Liver (tissue), 9 donors: ENCODE measurements around the gene SPEG. TPM values are rescaled to one million over a fixed set of nuclear protein-coding genes. Genes with fewer than 3 reads are reported as not detected.

Source experiments
- DNase-seq: peaks from one replicate; pipeline ENCODE4 v3.0.0-alpha.2; 2017; ENCODE audit warnings: low spot score
- H3K27ac ChIP-seq, 2 donors: one replicate each; pipeline ENCODE4 v1.7.0; 2013; ENCODE audit warnings: inconsistent platforms in 2 of 2, low read length in 2 of 2, control low read depth in 1 of 2, low read depth in 1 of 2, mild to moderate bottlenecking in 1 of 2
- H3K27me3 ChIP-seq, 4 donors: one replicate each; pipeline versions ENCODE4 v1.6.1 to v1.7.0; 2013; ENCODE audit warnings: low read length in 3 of 4, inconsistent platforms in 1 of 4, mild to moderate bottlenecking in 1 of 4, moderate library complexity in 1 of 4; ENCODE audit not compliant: control insufficient read depth in 4 of 4, insufficient read depth in 4 of 4
- H3K36me3 ChIP-seq, 4 donors: one replicate each; pipeline versions ENCODE4 v1.6.1 to v1.7.0; 2013; ENCODE audit warnings: low read length in 3 of 4, mild to moderate bottlenecking in 3 of 4, low read depth in 1 of 4, moderate library complexity in 1 of 4; ENCODE audit not compliant: control insufficient read depth in 4 of 4, insufficient read depth in 3 of 4
- H3K4me1 ChIP-seq, 4 donors: one replicate each; pipeline versions ENCODE4 v1.6.1 to v1.7.0; 2013; ENCODE audit warnings: low read length in 3 of 4, mild to moderate bottlenecking in 3 of 4, moderate library complexity in 1 of 4; ENCODE audit not compliant: control insufficient read depth in 4 of 4, insufficient read depth in 4 of 4
- H3K4me3 ChIP-seq, 3 donors: one replicate each; pipeline versions ENCODE4 v1.6.1 to v1.7.0; 2013; ENCODE audit warnings: low read length in 3 of 3, control low read depth in 1 of 3, low read depth in 1 of 3, mild to moderate bottlenecking in 1 of 3
- H3K9ac ChIP-seq, 2 donors: one replicate each; pipeline ENCODE4 v1.7.0; 2013; ENCODE audit warnings: low read length in 2 of 2, mild to moderate bottlenecking in 2 of 2, moderate library complexity in 2 of 2, control low read depth in 1 of 2, low read depth in 1 of 2
- H3K9me3 ChIP-seq, 4 donors: one replicate each; pipeline versions ENCODE4 v1.6.1 to v1.7.0; 2013; ENCODE audit warnings: low read length in 3 of 4; ENCODE audit not compliant: control insufficient read depth in 4 of 4
- ATF3 ChIP-seq: IDR thresholded peaks from 2 replicates; pipeline ENCODE4 v1.6.1; 2016; ENCODE audit warnings: antibody characterized with exemption
- FOXA1 ChIP-seq: IDR thresholded peaks from 2 replicates; pipeline ENCODE4 v1.6.1; 2016; ENCODE audit warnings: antibody characterized with exemption
- FOXA2 ChIP-seq: IDR thresholded peaks from 2 replicates; pipeline ENCODE4 v1.6.1; 2016; ENCODE audit warnings: antibody characterized with exemption
- GABPA ChIP-seq, 2 donors: IDR thresholded peaks in 1 of 2; conservative IDR thresholded peaks in 1 of 2; 2 replicates each; pipeline ENCODE4 v1.6.1; 2016; ENCODE audit warnings: antibody characterized with exemption in 2 of 2, mild to moderate bottlenecking in 1 of 2, moderate library complexity in 1 of 2
- HNF4A ChIP-seq, 2 donors: conservative IDR thresholded peaks; 2 replicates each; pipeline ENCODE4 v1.6.1; 2016; ENCODE audit warnings: antibody characterized with exemption in 2 of 2, mild to moderate bottlenecking in 2 of 2
- HNF4G ChIP-seq: IDR thresholded peaks from 2 replicates; pipeline ENCODE4 v1.6.1; 2016; ENCODE audit warnings: antibody characterized with exemption
- NR2F2 ChIP-seq: IDR thresholded peaks from 2 replicates; pipeline ENCODE4 v1.6.1; 2016; ENCODE audit warnings: antibody characterized with exemption
- SP1 ChIP-seq: IDR thresholded peaks from 2 replicates; pipeline ENCODE4 v1.6.1; 2018; ENCODE audit warnings: antibody characterized with exemption, mild to moderate bottlenecking
- TAF1 ChIP-seq: conservative IDR thresholded peaks from 2 replicates; pipeline ENCODE4 v1.6.1; 2016; ENCODE audit warnings: antibody characterized with exemption, mild to moderate bottlenecking
- YY1 ChIP-seq: IDR thresholded peaks from 2 replicates; pipeline ENCODE4 v1.6.1; 2016; ENCODE audit warnings: antibody characterized with exemption, mild to moderate bottlenecking
- WGBS: extraction: QIAGEN DNeasy Blood & Tissue Kit; methylation state at CpG from one replicate; pipeline ENCODE4 v1.1.7; 2013; 5-methylcytosine and 5-hydroxymethylcytosine counted together
- polyA plus RNA-seq, 2 donors: library from polyadenylated mRNA; stranded (reverse) in 1 of 2; unstranded in 1 of 2; fragments of 200-250 nt in 1 of 2; fragments of >200 nt in 1 of 2; fragmentation: Nextera tagmentation in 1 of 2; extraction: Ambion mirVana in 1 of 2; gene quantifications; one replicate each; pipeline versions ENCODE4 v1.2.1 to v1.2.3, GENCODE V29; 2013 to 2015
- total RNA-seq, 2 donors: library from RNA; depleted of rRNA; stranded (reverse); fragments of >200 nt; gene quantifications; one replicate each; pipeline ENCODE4 v1.2.3, GENCODE V29; 2014
- TF ChIP-seq, protein P1 (sequence below): fragments of 150-350 bp; IDR thresholded peaks from 2 replicates; pipeline ENCODE4 v1.5.1; 2017; ENCODE audit warnings: improper control_type of control experiment, low read depth, low read length; ENCODE audit not compliant: missing input control
- TF ChIP-seq, protein P2 (sequence below): IDR thresholded peaks from 2 replicates; pipeline ENCODE4 v1.6.1; 2016; ENCODE audit warnings: antibody characterized with exemption
- donor health status: healthy.
- donor health status: healthy.
- donor health status: healthy.
- donor health status: healthy.
- donor health status: healthy.

The SPEG gene
- total and polyA plus RNA-seq, 4 donors: 0.51 to 0.96 (median 0.66) TPM

DNA sequence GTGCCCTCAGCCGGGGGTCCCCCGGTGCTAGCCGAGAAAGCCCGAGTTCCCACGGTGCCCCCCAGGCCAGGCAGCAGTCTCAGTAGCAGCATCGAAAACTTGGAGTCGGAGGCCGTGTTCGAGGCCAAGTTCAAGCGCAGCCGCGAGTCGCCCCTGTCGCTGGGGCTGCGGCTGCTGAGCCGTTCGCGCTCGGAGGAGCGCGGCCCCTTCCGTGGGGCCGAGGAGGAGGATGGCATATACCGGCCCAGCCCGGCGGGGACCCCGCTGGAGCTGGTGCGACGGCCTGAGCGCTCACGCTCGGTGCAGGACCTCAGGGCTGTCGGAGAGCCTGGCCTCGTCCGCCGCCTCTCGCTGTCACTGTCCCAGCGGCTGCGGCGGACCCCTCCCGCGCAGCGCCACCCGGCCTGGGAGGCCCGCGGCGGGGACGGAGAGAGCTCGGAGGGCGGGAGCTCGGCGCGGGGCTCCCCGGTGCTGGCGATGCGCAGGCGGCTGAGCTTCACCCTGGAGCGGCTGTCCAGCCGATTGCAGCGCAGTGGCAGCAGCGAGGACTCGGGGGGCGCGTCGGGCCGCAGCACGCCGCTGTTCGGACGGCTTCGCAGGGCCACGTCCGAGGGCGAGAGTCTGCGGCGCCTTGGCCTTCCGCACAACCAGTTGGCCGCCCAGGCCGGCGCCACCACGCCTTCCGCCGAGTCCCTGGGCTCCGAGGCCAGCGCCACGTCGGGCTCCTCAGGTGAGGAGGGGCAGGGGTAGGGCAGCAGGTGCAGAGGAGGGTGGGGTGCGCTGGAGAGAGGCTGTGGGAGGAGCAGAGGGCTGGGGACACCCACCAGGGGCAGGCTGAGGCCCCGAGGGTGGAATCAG lies 49.9 kb downstream of the SPEG start (continued):
- no peak for TF ChIP-seq FOXA1
- TF ChIP-seq, protein P1, sequence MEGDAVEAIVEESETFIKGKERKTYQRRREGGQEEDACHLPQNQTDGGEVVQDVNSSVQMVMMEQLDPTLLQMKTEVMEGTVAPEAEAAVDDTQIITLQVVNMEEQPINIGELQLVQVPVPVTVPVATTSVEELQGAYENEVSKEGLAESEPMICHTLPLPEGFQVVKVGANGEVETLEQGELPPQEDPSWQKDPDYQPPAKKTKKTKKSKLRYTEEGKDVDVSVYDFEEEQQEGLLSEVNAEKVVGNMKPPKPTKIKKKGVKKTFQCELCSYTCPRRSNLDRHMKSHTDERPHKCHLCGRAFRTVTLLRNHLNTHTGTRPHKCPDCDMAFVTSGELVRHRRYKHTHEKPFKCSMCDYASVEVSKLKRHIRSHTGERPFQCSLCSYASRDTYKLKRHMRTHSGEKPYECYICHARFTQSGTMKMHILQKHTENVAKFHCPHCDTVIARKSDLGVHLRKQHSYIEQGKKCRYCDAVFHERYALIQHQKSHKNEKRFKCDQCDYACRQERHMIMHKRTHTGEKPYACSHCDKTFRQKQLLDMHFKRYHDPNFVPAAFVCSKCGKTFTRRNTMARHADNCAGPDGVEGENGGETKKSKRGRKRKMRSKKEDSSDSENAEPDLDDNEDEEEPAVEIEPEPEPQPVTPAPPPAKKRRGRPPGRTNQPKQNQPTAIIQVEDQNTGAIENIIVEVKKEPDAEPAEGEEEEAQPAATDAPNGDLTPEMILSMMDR: no peak

DNA sequence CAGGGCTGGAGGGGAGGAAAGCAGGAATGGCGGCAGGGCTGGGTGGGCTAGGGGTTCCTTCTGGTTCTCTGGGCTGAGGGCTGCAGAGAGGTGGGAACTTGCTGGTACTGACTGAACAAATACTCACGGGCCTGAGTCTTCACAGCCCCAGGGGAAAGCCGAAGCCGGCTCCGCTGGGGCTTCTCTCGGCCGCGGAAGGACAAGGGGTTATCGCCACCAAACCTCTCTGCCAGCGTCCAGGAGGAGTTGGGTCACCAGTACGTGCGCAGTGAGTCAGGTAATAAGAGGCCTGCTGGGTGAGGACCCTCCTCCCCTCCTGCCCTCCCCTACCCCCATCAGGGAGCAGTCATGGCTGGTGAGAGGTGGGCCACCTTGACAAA lies 50.5 kb downstream of the SPEG start:
- Histone ChIP-seq H3K4me1 (peaks cover 0 to 10% (median 8%) of the 10 kb centered on the region in 4 donors), H3K4me3 (no peak overlapping the region), H3K9me3 (no peaks in the 10 kb centered on the region), H3K27ac (no peak overlapping the region), H3K27me3 (peaks cover 0 to 6% (median 3%) of the 10 kb centered on the region in 4 donors), H3K9ac (no peak overlapping the region), H3K36me3 (no peaks in the 10 kb centered on the region)
- WGBS: 53% methylated on average over 12 of the region's 12 CpGs
- no peak for DNase-seq
- TF ChIP-seq, protein P2, sequence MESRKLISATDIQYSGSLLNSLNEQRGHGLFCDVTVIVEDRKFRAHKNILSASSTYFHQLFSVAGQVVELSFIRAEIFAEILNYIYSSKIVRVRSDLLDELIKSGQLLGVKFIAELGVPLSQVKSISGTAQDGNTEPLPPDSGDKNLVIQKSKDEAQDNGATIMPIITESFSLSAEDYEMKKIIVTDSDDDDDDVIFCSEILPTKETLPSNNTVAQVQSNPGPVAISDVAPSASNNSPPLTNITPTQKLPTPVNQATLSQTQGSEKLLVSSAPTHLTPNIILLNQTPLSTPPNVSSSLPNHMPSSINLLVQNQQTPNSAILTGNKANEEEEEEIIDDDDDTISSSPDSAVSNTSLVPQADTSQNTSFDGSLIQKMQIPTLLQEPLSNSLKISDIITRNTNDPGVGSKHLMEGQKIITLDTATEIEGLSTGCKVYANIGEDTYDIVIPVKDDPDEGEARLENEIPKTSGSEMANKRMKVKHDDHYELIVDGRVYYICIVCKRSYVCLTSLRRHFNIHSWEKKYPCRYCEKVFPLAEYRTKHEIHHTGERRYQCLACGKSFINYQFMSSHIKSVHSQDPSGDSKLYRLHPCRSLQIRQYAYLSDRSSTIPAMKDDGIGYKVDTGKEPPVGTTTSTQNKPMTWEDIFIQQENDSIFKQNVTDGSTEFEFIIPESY: no peak
- TF ChIP-seq HNF4G: no peak

DNA sequence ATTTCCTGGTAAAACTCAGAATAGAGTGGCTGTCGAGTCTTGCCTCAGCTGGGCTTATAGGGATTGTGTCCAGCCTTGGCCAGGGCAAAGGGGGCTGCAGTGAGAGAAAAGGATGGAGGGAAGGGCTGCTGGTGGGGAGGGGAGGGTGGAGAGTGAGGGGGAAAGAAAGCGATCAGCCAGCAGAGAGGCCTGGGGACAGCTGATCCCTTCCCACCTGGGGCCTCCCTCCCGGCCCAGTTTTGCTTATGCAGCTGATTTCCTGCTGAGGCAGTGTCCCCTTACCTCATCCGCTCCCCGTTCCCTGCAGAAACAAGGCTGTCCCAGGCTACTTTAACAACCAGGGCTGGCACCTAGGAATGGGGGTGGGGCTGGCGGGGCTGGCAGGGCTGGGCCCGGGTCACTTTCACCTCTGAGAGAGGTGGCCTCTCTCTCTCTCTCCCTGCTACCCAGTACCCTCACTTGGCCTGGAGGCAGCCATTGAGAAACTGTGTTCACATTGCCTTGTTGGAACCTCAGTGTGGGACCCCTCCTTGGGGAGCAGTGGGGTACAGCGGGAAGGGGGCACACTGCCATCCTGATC lies 51.8 kb downstream of the SPEG start:
- H3K9ac ChIP-seq: no peak overlapping the region
- H3K4me1 ChIP-seq: peaks cover 0 to 10% (median 8%) of the 10 kb centered on the region in 4 donors
- H3K27ac ChIP-seq: no peak overlapping the region
- TF ChIP-seq ATF3: no peak
- TF ChIP-seq, protein P1: no peak
- no peak for TF ChIP-seq SP1
- no peak for TF ChIP-seq GABPA (IDR thresholded peaks at IDR 0.05 in 1 of 2, conservative IDR thresholded peaks at IDR 0.05 in 1 of 2)
- no peak for TF ChIP-seq FOXA2
- no peak for TF ChIP-seq TAF1
- TF ChIP-seq FOXA1: no peak
- TF ChIP-seq HNF4A (conservative IDR thresholded peaks at IDR 0.05): no peak
- TF ChIP-seq NR2F2: no peak
- TF ChIP-seq YY1: no peak
- 58% methylated on average over 8 of the region's 8 CpGs for WGBS
- DNase-seq: no peak
- H3K4me3 ChIP-seq: no peak overlapping the region
- H3K36me3 ChIP-seq: no peaks in the 10 kb centered on the region
- no peaks in the 10 kb centered on the region for H3K9me3 ChIP-seq
- peaks cover 0 to 8% (median 4%) of the 10 kb centered on the region in 4 donors for H3K27me3 ChIP-seq
